HG03025 (cell line): ENCODE measurements around the gene ANKH.

Experiments
- ATAC-seq: cut with Tn5 transposase; IDR thresholded peaks from one replicate; pipeline ENCODE4 v1.9.1; 2021; ENCODE audit warnings: mild to moderate bottlenecking, moderate library complexity; ENCODE audit not compliant: unreplicated experiment, low FRiP score

ANKH gene

GRCh38 chr5:14767735-14768507 is 103.7 kb downstream of the ANKH start:
- no peak for ATAC-seq

- ATAC-seq: no peak
These were observed 104.5 kb downstream of the ANKH start for GRCh38 chr5:14767053-14767452.

- ATAC-seq: no peak
These were observed 105.0 kb downstream of the ANKH start for GRCh38 chr5:14766584-14766983.

- no peak for ATAC-seq
These were observed 106.0 kb downstream of the ANKH start for GRCh38 chr5:14765587-14765986.

- peak; percentile 70 for ATAC-seq
These were observed 108.9 kb downstream of the ANKH start for GRCh38 chr5:14762549-14763216.

- no peak for ATAC-seq
These were observed 111.0 kb downstream of the ANKH start for GRCh38 chr5:14760548-14761002.

GRCh38 chr5:14759744-14760547 is 111.6 kb downstream of the ANKH start:
- ATAC-seq: no peak

- ATAC-seq: no peak
These were observed 113.7 kb downstream of the ANKH start for GRCh38 chr5:14757850-14758249.

GRCh38 chr5:14756478-14756877 is 115.1 kb downstream of the ANKH start:
- ATAC-seq: no peak

- ATAC-seq: no peak
These were observed 117.6 kb downstream of the ANKH start for GRCh38 chr5:14753947-14754346.

GRCh38 chr5:14753292-14753691 is 118.3 kb downstream of the ANKH start:
- ATAC-seq: no peak

GRCh38 chr5:14752497-14753071 is 119.0 kb downstream of the ANKH start:
- ATAC-seq: no peak

- no peak for ATAC-seq
These were observed 120.9 kb downstream of the ANKH start for GRCh38 chr5:14750712-14751111.

GRCh38 chr5:14749579-14750101 is 121.9 kb downstream of the ANKH start:
- ATAC-seq: no peak

- ATAC-seq: no peak
These were observed 123.2 kb downstream of the ANKH start for GRCh38 chr5:14748180-14748900.

- ATAC-seq: no peak
These were observed 125.8 kb downstream of the ANKH start for GRCh38 chr5:14745753-14746152.

- ATAC-seq: no peak
These were observed 126.4 kb downstream of the ANKH start for GRCh38 chr5:14745188-14745563.

- ATAC-seq: no peak
These were observed 127.0 kb downstream of the ANKH start for GRCh38 chr5:14744296-14745187.
